ENCODE results near the gene IFIT1B.

Gene IFIT1B

DNA sequence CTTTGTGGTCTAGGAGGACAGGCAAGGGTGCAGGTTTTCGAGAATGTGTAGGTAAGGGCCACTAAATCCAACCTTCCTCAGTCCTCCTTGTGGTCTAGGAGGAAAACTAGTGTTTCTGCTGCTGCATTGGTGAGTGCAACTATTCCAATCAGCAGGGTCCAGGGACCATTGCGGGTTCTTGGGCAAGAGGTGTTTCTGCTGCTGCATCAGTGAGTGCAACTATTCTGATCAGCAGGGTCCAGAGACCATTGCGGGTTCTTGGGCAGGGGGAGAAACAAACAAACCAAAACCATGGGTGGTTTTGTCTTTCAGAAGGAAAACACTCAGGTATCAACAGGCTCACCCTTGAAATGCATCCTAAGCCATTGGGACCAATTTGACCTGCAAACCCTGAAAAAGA lies 29.9 kb downstream of the IFIT1B start:
- in situ Hi-C loops (cut with HindIII; ENCODE audit: low sequenced_read_pairs) = loop anchor here (25.0 kb wide), 1 partner anchor 1180 kb away; no protein-coding TSS in a partner anchor

DNA sequence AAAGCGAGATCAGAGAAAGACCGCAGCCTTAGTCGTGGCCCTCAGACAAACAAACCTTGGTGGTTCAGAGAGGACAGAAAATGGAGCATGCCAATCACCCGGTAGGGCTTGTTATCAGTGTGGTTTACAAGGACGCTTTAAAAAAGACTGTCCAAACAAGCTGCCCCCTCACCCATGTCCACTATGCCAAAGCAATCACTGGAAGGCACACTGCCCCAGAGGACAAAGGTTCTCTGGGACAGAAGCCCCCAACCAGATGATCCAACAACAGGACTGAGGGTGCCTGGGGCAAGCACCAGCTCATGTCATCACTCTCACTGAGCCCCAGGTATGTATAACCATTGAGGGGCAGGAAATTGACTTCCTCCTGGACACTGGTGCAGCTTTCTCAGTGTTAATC lies 31.4 kb downstream of the IFIT1B start:
- in situ Hi-C loops (cut with HindIII; ENCODE audit: low sequenced_read_pairs) = loop anchor here (25.0 kb wide), 1 partner anchor 1178 kb away; no protein-coding TSS in a partner anchor

DNA sequence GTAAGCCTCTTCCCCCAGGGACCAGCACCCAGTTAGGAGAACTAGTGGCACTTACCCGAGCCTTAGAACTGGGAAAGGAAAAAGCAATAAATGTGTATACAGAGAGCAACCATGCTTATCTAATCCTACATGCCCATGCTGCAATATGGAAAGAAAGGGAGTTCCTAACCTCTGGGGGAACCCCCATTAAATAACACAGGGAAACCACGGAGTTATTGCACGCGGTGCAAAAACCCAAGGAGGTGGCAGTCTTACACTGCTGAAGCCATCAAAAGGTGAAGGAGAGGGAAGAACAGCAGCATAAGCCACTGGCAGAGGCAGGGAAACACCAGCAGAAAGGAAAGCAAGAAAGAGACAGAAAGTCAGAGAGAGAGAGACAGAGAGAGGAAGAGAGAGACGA lies 32.7 kb downstream of the IFIT1B start:
- in situ Hi-C loops (cut with HindIII; ENCODE audit: low sequenced_read_pairs) = loop anchor here (25.0 kb wide), 1 partner anchor 1177 kb away; no protein-coding TSS in a partner anchor

DNA sequence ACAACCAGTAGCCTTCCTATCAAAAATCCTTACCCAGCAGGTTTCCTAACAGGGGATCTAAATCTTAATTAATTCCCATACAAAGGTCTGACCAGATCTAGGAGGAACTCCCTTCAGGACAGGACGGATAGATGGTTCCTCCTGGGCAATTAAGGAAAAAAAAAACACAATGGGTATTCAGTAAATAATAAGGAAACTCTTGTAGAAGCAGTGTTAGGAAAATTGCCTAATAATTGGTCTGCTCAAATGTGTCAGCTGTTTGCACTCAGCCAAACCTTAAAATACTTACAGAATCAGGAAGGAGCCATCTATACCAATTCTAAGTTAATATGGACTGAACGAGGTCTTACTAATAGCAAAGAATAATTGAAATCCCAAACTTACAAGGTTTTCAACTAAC lies 33.3 kb downstream of the IFIT1B start:
- in situ Hi-C loops (cut with HindIII; ENCODE audit: low sequenced_read_pairs) = loop anchor here (25.0 kb wide), 1 partner anchor 1176 kb away; no protein-coding TSS in a partner anchor

DNA sequence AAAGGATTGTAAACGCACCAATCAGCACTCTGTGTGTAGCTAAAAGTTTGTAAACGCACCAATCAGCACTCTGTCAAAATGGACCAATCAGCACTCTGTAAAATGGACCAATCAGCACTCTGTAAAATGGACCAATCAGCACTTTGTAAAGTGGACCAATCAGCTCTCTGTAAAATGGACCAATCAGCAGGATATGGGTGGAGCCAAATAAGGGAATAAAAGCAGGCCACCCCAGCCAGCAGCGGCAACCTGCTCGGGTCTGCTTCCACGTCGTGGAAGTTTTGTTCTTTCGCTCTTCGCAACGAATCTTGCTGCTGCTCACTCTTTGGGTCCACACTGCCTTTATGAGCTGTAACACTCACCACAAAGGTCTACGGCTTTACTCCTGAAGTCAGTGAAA lies 34.4 kb downstream of the IFIT1B start:
- in situ Hi-C loops (cut with HindIII; ENCODE audit: low sequenced_read_pairs) = loop anchor here (25.0 kb wide), 1 partner anchor 1175 kb away; no protein-coding TSS in a partner anchor

DNA sequence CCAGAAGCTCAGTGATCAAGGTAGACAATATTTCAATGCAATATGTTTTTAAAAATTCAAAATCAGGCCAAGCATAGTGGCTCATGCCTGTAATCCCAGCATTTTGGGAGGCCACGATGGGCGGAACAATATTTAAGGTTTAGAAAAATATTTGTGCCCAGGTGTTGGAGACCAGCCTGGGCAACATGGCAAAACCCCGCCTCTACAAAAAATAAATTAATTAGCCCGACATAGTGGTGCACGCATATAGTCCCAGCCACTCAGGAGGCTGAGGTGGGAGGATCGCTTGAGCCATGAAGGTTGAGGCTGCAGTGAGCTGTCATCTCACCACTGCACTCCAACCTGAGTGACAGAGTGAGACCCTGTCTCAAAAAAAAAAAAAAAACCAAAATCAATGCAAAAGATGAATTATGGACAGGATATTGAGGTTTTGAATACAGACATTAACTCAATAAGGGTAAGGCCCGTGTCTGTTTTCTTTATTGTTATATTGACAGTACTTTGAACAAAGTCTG lies 35.6 kb downstream of the IFIT1B start:
- in situ Hi-C loops (cut with HindIII; ENCODE audit: low sequenced_read_pairs) = loop anchor here (25.0 kb wide), 1 partner anchor 1174 kb away; no protein-coding TSS in a partner anchor

DNA sequence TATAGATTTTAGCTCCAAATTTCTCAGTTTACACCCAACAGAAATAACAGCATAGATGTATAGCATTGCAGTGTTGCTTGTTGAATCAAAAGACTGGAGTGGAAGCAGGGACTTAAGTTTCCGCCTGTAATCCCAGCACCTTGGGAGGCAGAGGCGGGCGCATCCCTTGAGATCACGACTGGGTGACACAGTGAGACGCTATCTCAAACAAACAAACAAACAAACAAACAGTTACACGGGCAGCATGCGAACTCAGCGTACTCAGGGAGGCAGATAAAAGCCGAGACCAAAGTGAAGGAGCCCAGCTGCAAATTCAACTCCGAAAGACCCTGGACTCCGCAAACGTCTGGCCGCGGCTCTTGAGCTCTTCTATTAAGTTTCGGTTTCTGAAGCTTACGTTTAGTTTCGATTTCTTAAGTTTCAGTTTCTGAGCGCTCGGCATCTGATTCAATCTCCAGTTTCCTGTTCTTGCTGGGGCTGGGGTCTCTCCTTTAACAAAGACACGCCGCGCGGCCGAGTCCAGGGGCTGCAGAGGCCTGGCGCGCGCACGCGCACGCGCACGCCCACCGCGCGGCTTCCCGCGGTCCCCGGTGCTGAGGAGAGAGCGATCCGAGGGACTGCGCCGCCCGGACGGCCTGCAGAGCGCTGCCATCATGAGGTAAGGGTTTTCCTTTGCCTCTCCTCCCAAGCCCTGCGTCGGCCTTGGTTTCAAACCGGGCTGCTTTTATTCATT lies 36.5 kb downstream of the IFIT1B start, which contains the start of gene IFIT5:
IFIT5 (plus strand) TSS at position 423 of the 733 bp plus-strand sequence; CDS start at position 654, 231 bp downstream.
- in situ Hi-C loops (cut with HindIII; ENCODE audit: low sequenced_read_pairs) = loop anchor here (25.0 kb wide), 1 partner anchor 1173 kb away; no protein-coding TSS in a partner anchor

DNA sequence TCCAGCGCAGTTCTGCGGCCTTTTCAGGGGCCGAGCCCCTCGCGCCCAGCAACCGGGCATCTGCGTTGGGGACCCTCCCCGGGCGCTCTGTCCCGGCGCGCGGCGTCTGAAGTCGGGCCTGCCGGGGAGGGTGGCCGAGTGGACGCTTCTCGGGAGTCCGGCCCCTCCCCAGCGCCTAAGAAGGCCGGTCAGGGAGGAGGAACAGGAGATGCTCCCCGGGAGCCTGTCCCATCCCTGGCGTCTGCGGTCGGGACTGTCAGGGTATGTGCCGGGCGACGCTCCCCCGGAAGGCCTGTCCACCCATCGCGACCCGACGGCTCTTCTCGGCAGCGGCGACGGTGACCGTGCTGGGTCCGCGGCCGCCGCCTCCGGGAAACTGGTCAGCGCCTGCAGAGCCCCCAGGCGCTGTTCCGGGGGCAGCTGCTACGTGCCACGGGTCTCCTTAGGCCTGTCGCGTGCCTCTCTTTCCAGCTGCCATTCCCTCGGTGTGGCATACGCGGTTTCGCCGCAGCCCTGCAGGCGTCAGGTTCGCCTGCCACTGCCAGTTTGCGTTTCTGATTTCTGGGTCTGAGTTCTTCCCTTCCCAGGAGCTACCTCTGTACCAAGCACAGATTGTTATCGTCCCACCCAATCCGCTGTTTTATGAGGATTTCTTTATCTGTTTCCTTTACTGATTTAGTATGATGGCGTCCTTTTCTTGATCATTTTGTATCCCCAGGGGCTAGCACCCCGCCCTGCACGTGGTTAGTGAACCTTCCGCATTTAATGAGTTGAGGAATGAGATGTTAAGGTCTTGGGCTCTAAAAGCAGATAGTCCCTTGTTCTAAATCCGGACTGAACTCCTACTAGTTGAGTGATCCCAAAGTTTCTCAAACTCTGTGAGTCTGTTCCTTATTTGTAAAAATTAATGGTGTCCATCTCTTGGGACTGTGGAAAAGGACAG lies 37.3 kb downstream of the IFIT1B start:
- in situ Hi-C loops (cut with HindIII; ENCODE audit: low sequenced_read_pairs) = loop anchor here (25.0 kb wide), 1 partner anchor 1172 kb away; no protein-coding TSS in a partner anchor

DNA sequence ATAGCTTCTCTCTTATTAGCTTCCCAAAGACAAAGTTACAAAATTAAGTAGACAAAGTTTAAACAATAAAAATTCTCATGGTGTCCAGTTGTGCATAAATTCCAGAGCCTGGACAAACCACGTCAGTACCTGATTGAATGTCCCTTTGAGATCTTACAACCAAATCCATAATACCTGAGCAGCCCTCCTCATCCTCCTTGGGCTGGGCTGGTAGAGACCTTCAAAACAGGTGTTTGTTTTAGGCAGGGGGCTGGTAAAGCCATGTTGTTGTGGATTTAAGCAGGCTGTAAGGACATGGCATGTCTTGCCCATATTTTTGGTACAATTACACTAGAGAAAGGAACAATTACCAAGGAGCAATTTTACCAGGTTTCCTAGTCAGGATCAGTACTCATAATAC lies 38.6 kb downstream of the IFIT1B start:
- in situ Hi-C loops (cut with HindIII; ENCODE audit: low sequenced_read_pairs) = loop anchor here (25.0 kb wide), 1 partner anchor 1171 kb away; no protein-coding TSS in a partner anchor

DNA sequence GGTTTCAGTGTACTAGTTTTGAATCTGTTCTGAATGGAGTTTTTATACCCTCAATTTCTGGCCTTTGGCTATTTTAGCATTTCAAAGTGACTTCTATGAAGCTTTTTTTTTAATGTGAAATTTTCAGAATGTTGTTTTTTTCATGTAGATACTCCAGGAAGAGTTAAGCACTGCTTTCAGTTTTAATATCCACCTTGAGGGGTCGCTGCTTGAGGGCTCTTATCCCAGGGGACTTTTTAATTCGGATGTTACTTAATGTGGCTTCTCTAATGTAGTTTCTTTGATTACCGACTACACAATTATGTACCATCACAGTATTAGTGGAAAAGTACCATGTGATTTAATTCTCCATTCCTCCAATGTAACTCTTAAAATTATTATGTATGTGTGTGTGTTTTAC lies 41.7 kb downstream of the IFIT1B start:
- in situ Hi-C loops (cut with HindIII; ENCODE audit: low sequenced_read_pairs) = loop anchor here (25.0 kb wide), 1 partner anchor 1168 kb away; no protein-coding TSS in a partner anchor

DNA sequence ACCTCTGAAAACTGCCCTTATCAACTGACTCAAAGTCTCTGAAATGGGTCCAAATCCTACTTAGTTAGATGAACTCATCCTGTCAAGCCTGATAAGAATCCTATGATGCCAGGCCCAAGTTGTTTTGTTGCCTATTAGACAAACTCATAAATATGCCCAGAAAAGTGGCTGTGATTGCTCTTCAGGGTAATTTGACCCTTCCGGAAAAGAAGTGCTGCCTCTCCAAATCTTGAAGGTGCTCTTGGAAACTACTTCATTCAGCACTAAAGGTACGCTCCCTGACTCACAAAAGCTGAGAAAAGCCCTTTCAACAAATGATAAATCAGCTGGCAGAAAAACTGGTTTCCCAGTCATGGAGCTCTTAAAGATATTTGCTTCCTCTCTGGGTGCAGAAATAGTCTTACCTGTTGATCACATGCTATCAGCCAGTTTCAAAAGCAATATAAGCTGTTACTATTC lies 43.2 kb downstream of the IFIT1B start:
- in situ Hi-C loops (cut with HindIII; ENCODE audit: low sequenced_read_pairs) = loop anchor here (25.0 kb wide), 1 partner anchor 1166 kb away; no protein-coding TSS in a partner anchor

DNA sequence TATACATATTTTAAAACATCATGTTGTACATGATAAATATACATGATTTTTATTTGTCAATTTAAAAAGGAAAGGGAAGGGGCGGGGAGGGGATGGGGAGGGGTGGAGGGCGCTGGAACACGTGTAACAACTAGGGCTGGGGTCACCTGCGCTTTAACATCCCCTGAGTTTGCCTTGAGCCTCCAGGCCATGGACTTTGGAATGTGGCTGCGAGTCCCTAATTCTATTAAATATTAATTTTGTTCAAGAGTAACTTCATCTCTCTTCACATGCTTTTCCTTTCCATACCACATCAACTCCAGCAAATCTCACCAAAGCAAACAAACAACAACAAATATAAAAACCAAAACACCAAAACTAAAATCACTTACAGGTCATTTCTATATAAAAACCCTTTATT lies 47.1 kb downstream of the IFIT1B start:
- in situ Hi-C loops (cut with HindIII; ENCODE audit: low sequenced_read_pairs) = loop anchor here (25.0 kb wide), 1 partner anchor 1162 kb away; no protein-coding TSS in a partner anchor

DNA sequence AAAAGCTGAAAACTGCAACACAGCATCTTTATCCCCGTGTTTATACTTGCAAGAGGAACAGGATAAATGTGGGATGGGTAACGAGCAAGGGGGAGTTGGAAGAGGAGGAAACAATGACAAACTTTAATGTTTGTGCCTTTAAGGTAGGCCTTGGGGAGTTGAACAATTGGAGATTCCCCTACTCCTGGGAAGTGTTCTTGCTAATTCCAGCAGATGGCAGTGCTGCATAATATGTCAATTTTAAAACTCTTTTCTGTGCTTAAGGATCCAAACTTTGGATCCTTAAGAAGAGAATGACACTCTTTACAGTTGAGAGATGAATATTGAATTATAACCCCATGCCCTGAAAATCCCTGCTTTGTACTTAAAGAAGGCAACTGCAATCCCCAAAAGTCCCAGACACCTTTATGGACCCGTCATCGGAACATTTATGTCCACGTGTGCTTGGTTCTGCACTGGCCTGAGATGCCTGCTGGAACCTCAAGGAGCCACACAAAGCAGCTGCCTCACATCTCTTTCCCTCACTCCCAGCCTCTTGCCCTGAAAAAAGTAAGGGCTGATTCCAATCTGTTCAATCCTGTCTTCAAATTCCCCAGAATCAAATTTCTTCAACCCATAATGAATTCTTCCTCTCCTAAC lies 48.5 kb downstream of the IFIT1B start:
- in situ Hi-C loops (cut with HindIII; ENCODE audit: low sequenced_read_pairs) = no loop called here

DNA sequence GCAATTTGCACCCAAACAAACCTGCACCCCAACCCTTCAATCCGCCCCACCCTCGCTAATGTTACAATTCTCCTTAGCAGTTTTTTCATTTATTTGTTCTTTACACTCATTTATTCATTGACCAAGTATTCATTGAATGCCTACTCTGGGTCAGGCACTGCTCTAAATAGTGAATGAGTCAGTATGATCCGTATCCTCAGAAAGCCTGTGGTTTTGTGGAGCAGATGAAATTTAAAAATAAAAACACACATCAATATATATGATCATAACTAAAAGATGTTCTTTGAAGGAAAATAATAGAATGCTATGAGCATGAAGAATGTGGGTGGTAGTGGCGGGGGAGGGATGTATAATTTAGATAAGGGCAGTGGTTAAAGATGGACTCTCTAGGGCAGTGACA lies 49.8 kb downstream of the IFIT1B start:
- in situ Hi-C loops (cut with HindIII; ENCODE audit: low sequenced_read_pairs) = no loop called here

DNA sequence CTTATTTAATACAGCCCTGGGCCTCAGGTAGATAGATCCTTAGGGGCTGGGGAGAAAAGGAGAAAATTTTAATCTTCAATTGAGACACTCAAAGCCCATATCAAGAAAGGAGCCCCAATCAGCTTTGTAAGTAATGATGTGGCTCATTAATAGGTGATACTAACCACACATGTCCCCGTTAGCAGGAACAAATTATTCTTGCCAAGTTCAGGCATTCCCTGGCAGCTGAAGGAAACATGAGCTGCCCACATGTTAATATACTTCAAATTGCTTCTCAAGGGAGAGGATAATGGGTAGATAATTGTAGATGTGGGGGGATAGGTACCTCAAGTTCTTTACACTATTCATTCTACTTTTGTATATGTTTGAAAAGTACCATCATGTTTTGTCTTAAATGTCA lies 51.0 kb downstream of the IFIT1B start:
- in situ Hi-C loops (cut with HindIII; ENCODE audit: low sequenced_read_pairs) = no loop called here

DNA sequence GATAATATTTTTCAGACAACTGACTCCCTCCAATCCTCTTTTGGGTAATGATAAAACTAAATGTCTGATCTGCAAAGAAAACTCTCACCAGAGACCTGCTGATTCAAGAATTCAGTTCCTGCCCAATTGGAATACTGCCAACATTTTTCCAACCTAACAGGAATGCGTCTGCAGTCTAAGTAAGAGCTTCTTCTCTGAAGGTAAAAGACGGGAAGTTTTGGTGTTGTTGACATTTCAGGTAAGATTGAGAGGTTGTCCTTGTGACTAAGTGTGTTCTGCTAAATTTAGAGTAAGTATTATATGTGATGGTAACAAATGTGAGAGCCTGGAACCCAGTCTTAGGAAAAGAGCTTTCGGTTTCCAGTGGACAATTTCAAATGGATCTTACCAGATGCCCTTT lies 54.1 kb downstream of the IFIT1B start:
- in situ Hi-C loops (cut with HindIII; ENCODE audit: low sequenced_read_pairs) = no loop called here
